GM18868 (cell line): ENCODE data around the gene GUCA1A.

Source experiments
- ATAC-seq: cut with Tn5 transposase; IDR thresholded peaks from one replicate; pipeline ENCODE4 v1.9.1; 2021; ENCODE audit warnings: mild to moderate bottlenecking, moderate library complexity; ENCODE audit not compliant: unreplicated experiment

Gene GUCA1A

DNA sequence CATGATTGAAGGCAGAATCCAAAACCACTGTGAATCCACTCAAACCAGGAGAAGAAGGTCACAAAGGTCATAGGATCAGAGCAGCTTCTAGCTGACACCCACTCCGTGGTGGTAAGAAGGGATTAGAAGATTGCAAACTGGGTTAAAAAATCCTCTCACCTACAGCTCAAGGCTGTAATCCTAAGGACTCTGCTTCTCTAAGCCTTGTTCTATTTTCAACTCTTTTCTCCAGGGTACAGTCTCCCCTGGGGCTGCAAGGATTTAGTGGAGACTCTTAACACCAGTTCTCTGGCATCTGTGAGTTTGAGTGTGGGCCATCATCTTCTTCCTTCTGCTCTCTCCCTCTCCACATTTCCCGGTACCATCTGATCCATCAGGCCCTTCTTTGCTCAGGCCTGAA, at the start of gene GUCA1A:
TSS of gene GUCA1A (plus strand) at position 264 of the 400 bp plus-strand sequence. CDS start 250 bp downstream, outside the sequence.
- no peak for ATAC-seq

DNA sequence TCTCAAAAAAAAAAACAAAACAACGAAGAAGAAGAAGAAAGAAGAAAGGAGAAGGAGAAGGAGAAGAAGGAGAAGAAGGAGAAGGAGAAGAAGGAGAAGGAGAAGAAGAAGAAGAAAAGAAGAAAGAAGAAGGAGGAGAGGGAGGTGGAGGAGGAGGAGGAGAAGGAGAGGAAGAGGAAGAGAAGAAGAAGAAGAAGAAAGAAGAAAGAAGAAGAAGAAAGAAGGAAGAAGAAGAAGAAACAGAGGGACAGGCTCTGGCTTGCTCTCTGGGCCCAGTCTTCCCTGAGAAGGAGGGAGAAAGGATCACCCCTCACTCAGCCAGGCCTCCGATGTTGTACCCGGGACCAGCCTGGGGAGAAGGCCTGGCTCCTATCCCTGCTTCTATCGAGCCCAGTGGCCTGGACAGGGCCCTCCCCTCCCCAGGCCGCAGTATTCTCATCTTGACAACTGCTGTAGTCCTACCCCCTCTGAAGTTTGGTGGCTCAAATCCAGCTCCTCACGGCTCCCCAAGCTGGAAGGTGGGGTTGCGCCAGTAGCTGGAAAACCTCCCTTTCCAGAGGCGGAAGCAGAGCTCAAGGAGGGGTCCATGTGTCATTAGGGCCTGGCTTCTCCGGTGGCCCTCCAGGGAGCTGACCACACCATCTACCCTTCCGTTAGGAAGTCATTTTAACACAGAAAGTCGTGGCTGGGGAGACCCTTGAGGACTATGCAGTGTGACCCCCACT, 49.6 kb upstream of the GUCA1A start:
- no peak for ATAC-seq

DNA sequence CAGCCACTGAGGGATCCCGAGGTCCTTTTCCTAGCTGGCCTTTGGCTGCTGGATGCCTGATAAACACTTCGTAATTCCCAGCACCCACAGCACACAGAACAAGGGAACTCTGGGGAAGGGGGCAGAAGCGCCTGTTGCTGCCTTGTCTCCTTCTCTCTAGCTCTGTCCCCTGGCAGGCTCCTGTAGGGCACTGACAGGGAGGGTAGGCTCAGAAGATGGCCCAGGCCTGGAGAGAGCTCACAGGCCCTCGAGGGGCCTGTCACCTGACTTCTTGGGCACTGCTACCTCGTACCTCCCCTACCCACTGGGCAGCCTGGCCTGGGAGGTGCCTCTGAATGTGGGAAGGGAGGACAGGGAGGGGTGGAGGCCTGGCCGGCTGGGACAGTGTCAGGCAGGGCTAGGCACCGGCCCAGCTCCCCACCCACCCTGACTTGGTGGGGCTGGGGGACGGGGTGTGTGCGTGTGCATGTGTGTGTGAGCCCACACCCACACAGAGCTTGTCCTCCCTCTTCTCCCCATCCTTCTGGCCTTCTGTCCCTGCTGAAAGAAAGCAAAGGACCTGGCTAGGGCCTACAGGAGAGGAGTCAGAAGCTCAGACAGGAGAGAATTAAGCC, 48.8 kb upstream of the GUCA1A start:
- ATAC-seq: no peak

DNA sequence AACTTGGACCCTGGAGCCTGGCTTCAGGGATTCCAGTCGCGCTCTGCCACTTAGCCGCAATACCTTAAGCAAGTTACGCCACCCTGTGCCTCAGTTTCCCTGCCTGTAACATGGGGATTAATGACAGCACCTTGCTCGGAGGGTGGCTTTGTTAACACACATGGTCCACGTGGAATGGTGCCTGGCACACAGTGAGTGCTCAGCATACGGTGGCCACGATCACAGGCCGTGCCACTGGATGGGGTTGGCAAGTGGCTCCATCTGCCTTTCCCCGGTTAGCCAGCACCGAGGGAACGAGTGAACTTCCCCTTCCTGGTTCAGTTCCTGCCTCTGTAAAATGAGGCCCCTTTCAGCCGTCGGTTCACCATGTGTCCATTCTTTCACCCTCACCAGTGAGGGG, 47.9 kb upstream of the GUCA1A start:
- ATAC-seq: no peak

DNA sequence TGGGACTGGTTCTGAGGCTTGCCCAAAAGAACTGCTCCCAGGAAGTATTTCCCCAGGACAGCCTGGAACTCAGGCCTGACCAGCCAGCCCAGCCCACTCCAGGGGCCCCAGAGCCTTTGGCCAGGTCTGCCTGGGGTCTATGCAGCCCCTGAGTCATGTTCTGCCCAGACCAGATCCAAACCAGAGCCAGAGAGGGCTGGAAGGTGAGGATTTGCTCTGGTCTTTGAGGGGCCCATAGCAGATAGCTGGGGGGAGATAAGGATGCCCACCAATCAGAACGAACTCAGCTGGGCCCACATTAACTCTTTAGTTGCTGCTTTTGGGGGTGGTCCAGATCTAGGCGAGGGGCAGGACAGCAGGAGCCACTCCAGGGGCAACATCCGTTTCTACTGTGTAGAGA, 47.5 kb upstream of the GUCA1A start:
- ATAC-seq: no peak

DNA sequence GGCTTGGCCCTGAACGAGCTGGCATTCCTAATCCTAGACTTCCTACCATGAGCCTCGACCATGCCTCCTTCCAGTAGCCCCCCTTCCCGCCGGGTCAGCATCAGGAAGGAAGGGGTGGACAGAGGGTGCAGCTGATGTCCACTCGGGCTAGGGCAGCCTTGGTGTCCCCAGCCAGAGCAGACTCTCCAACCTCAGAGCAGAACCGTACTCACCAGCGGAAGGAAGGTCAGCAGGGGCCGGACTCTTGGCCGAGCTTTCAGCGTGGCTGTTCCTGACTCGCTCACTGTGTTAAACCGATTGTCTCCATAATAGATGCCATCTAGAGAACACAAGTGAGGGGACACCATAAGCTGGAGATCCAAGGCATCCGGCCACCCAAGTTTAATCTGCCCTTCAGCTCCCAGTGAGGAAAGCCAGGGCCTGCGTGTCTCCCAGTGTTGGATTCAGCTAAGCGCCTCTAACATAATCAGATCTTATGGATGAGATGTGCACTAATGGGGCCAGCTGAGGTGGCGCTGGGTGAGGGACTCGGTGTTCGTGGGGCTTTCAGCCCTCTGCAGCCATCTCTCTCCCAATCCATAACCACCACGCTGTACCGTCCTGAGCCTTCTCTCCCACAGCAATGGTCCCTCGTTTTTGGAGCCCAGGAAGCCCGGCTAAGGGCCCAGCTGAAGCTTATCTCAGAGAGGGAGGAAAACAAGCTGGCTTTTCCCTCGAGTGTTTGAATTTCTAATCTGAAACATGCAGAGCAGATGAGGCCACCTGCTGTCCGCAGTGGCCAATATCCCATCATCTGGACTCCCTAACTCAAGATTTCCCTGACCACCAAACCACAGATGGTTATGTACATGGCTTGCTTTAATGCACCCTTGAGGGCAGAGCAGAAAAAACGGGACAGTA, 44.5 kb upstream of the GUCA1A start:
- ATAC-seq: no peak

DNA sequence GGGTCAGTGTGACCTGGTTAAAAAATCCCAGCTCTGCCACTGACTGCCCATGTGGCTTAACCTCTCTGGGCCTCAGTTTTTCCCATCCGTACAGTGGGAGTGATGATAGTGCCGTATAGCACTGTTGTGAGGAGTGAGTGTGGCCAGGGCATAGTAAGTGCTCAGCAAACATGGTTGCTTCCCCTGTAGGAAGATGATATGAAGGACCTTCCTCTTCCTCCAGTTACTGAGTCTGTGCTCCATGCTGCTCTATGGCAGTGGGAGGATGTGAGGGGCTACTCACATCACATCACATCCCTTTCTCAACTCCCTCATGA, 43.8 kb upstream of the GUCA1A start:
- no peak for ATAC-seq

DNA sequence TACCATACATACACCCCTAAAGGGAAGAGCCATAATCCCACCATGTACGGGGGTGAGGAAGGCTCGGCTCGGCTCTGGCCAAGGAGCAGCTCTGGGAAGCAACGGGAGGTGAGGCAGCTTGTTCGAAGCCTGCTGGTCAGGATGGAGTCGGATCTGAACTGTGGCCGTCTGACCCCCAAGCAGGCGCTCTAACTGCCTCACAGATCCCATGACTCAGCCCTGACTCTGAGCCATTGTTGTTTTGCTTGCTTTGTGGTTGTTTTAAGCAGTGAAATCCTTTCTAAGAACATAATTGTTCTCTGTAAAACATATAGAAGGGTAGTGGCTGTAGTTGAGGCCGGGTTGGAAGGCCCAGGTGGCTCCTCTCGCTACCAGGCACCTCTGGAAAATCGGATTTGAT, 41.6 kb upstream of the GUCA1A start:
- ATAC-seq: no peak

DNA sequence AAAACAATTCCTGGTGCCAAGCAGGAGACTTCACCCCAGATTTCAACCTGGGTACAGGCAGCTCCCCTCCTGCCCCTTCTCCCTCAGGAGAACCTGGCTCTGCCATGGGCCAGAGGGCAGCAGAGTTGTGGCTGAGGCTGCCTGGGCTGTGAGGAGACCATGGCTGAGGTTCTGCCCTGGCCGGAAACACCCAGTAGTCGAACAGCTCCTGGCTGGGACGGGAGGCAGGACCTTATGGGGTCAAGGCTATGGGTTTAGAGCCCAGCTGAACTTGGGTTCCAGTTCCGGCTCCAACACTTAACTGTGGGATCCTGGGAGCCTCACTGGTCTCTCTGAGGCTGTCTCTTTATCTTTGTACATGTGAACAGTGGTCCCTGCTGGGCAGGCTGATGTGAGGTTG, 39.2 kb upstream of the GUCA1A start:
- ATAC-seq: no peak

DNA sequence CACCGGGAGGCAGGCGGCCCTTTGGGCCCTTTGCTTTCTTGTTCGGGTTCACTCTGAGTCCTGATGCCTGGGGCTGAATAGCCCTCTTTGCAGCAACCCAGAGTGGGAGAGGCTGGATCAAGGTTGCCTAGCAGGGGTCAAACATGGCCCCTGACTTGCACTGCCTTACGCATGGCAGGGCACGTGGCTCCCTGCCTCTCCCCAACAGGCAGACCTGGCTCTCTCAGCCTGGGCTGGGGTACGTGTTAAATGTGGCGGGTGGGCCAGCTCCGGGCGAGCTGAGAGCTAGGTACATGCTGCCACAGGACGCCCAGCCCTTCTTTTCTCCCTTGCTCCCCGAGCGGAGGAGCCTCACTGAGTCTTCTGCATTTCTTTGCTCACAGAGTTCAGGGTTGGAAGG, 38.0 kb upstream of the GUCA1A start:
- ATAC-seq: no peak

DNA sequence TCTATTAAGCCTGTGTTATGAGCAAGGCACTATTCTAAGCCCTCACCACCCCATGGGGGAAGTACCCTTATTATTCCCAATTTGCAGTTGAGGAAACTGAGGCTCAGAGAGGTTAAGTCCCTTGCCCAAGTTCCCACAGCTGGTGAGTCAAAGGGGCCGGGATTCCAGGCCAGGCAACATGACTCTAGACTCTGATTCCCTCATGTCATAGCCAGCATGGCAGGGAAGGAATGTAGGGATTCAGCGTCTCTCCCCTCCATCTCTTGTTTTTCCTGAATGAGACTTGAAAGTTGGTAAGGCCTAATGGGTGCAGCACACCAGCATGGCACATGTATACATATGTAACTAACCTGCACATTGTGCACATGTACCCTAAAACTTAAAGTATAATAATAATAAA, 37.4 kb upstream of the GUCA1A start:
- ATAC-seq: no peak

DNA sequence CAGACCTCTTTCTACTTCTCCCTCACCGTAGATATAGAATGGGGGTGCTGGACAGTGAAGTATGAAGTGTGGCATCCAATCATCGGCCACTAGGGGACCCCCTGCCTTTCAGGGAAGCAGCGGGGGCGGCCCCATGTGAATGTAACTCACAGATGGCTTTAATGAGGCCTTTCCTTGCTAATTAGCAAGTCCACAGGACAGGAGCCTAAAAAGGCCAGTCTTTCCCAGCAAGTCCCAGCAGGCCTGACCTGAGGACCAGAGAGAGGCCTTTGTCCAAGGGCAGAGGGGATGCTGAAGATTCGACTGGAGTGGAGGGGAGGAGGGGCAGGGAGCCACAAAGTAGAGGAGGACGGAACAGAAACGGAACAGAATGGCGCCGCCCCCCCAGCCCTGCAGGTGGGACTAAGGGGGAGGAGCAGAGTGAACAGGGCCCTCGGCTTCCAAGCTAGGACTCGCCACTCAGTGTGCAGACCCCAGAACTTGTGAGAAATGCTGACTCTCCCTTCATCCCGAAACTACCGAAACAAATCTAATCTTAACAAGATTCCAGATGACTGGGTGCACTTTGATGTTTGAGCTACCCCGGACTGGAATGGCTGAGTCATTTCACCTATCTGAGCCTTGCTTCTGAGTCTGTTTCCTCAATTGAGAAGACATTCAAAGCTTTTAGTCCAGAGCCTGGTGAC, 36.5 kb upstream of the GUCA1A start:
- ATAC-seq: peak; percentile 60

DNA sequence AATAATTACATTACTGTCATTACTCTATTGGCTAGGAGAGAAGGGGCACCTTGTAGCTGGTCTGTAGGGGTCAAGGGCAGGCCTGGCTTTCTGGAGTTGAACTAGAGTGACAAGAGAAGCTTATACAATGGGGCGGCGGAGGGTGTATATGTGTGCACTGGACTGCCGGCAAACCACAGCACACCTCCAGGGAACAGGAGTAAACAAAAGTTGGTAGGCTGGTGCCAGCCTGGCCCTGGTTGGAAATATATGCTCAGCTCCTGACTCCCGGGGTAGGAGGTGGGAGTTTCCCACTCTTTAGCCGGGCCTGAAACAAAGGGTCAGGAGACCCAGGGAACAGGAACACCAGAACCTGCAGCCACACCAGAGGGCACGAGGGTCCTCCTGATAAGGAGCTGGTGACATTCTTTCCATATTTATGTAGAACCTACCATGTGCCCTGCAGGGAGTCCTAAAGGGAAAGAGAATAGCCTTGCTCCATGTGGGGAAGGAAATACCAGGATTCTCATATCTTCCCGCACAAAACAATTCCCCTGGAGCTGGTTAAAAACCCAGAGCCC, 35.9 kb upstream of the GUCA1A start:
- ATAC-seq: no peak

DNA sequence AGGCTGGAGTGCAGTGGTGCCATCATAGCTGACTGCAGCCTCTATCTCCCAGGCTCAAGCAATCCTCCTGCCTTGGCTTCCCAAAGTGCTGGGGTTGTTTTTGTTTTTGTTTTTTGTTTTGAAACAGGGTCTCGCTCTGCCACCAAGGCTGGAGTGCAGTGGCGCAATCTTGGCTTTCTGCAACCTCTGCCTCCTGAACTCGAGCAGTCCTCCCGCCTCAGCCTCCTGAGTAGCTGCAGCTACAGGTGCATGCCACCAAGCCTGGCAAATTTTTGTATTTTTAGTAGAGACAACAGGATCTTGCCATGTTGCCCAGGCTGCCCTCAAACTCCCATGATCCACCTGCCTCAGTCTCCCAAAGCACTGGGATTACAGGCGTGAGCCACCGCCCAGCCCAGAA, 35.0 kb upstream of the GUCA1A start:
- ATAC-seq: no peak

DNA sequence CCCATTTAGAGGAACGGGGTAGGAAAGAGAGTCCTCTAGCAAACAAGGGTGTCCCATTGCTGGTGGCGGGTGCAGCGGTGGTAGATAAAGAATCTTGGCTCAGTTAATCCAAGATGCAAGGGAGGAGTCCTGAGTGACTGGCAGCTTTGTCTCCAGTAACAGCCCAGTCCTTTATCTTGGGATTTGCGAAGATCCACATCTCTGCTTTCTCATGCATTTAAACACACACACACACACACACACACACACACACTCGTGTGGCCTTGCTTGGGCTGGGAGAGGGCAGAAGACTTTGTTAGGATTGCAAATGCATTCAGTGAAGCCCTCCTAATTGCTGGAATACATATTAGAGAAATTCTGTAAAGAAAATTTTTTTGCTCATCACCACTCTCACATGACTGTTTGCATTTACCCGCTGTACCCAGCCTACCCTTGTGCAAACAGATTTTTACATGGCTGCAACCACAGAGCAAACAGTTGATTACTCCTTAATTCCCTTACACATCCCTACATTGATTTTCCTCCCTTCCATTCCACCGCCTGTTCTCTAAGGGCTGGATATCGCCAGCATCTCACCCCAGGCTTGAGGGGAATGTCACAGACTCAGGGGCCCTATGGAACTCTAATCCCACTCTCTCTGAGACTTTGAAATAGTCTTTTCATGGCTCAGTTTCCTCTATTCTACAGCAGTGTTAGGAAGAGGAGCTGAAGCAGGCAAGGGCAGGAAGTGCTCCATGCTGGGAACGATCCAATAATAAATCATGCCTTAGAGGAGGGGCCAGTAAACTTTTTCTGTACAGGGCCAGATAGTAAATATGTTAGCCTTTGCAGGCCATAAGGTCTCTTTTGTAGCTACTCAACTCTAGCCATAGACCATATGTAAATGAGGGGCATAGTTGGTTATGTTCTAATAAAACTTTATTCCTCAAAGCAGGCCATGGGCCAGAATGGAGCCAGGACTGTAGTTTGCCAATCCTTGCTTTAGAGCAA, 34.2 kb upstream of the GUCA1A start:
- ATAC-seq: no peak

DNA sequence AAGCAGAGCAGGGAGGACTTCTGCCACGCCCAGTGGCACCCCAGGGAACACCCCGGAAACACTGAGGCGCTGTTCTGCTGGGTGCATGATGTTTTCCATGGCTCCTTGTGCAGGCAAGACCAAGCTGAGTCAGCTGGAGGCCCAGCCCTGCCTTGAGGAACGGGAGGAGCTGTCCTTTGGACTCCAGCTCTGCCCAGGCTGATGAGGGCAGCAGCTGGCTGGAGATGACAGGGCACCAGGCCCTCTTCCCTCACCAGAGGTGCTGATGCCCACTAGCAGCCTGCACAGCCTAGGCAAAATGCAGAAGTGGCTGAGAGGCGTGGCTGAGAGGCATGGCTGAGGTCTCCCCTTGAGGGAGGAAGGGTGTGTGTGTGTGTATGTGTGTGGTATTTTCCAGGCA, 33.1 kb upstream of the GUCA1A start:
- ATAC-seq: no peak

DNA sequence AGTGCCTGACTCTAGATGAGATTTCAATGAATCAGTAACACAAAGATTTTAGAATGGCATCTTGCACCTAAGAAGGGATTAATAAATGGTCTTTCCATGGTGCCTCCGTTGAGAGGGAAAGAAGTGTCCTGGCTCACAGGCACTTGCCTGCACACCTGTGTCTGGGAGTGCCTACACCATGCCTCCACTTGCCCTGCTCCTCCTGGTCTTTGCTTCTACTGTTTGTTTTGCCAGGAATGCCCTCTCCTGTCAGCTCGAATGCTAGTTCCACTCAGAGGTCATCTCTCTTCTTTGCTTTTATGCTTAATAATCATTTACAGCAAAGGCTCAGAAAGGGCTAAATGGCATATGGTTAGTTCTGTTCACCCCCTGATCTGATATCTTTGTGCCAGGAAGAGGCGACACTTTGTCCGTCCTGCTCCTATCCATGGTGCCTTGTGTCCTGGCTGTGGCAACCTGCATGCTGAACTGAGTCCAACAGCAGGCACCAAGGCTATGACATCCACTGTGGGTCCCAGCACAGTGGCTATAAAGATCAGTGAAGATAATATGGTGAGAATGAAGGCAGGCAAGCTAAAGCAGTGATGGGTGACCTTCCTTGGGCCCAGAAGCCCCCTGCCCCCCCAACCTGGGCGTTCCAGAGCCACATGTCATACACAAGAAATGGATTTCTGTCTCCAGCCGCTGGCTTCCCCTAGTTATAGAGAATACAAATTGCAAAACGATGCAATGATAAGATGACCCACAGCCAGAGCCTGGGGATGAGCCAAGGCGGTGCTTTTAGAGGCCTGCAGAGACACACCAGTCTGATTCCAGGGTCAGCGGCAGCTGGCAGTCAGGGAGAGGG, 32.2 kb upstream of the GUCA1A start:
- ATAC-seq: no peak

DNA sequence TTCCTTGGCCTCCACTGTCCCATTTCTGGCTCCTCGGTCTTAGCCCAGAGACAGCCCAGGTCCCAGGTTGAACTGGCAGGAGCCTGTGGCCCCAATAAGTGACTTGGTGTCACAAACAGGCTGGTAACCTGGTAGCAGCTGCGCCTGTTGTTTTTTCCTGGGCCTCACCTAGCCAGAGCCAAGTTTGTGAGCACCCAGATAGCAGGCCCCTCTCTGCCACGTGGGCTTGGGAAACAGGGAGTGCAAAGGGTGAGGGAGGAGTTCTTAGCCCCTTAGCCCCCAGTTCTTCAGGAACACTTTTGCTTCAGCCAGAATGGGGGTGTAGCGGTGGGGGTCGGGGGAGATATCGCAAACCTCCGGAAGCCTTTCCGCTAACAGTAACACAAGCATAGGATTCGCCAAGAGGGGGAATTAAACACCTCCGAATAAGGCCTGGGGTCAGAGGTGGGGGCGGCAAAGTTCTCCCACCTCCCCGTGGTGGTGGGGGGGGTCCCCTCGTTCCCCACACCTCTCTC, 31.5 kb upstream of the GUCA1A start:
- no peak for ATAC-seq
